WTC11 (cell line): Measurements from ENCODE around the gene KCNQ2. TPM values are rescaled to one million over a fixed set of nuclear protein-coding genes. Genes with fewer than 3 reads are reported as not detected.
A peak's percentile ranks its signal among the peaks of the same experiment; 100 is the strongest.

Experiments
- ATAC-seq: fragments of 200-7000 bp; cut with Tn5 transposase; 2 replicates; pipeline ENCODE4 v1.10.0; 2021; ENCODE audit warnings: mild to moderate bottlenecking, moderate library complexity
- CTCF ChIA-PET: fragments of 300-600 bp; sonication (Branson Sonifier 250); formaldehyde crosslinking; loops from one replicate; lab custom pipeline; 2021; ENCODE audit warnings: antibody characterized with exemption; lab: Charles Lee
- POLR2A ChIA-PET: fragments of 350-600 bp; sonication (Branson Sonifier 250); formaldehyde crosslinking; loops from one replicate; lab custom pipeline; 2021; ENCODE audit warnings: antibody characterized with exemption; lab: Charles Lee
- DNase-seq: peaks from one replicate; pipeline ENCODE4 v3.0.0; 2021; ENCODE audit warnings: low spot score
- H3K27ac Mint-ChIP-seq: 2 replicates; pipeline ENCODE4 v1.8.0; 2021; ENCODE audit warnings: mixed read lengths
- H3K27me3 Mint-ChIP-seq: 2 replicates; pipeline ENCODE4 v1.8.0; 2021; ENCODE audit warnings: low read depth, mild to moderate bottlenecking, moderate library complexity, mixed read lengths
- H3K36me3 Mint-ChIP-seq: 2 replicates; pipeline ENCODE4 v1.8.0; 2021; ENCODE audit warnings: mixed read lengths
- H3K4me1 Mint-ChIP-seq: 2 replicates; pipeline ENCODE4 v1.8.0; 2022; ENCODE audit warnings: mixed read lengths
- H3K4me3 Mint-ChIP-seq: 2 replicates; pipeline ENCODE4 v1.8.0; 2021; ENCODE audit warnings: mild to moderate bottlenecking, moderate library complexity, mixed read lengths
- H3K9me3 Mint-ChIP-seq: 2 replicates; pipeline ENCODE4 v1.8.0; 2021; ENCODE audit warnings: mixed read lengths
- AFF4 ChIP-seq: sonication (generic); formaldehyde crosslinking; IDR thresholded peaks from 2 replicates; pipeline ENCODE4 v1.8.1; 2023; ENCODE audit warnings: mild to moderate bottlenecking, missing genetic modification reagents, borderline replicate concordance
- ATF1 ChIP-seq: sonication (generic); formaldehyde crosslinking; IDR thresholded peaks from 2 replicates; pipeline ENCODE4 v1.8.1; 2023; ENCODE audit warnings: mild to moderate bottlenecking, moderate library complexity, missing genetic modification reagents
- ATF2 ChIP-seq: sonication (generic); formaldehyde crosslinking; IDR thresholded peaks from 2 replicates; pipeline ENCODE4 v1.8.1; 2022; ENCODE audit warnings: low read depth, missing genetic modification reagents, borderline replicate concordance
- CBFB ChIP-seq: sonication (generic); formaldehyde crosslinking; IDR thresholded peaks from 2 replicates; pipeline ENCODE4 v1.8.1; 2022; ENCODE audit warnings: mild to moderate bottlenecking, low read depth, missing genetic modification reagents
- GABPB1 ChIP-seq: sonication (generic); formaldehyde crosslinking; IDR thresholded peaks from 2 replicates; pipeline ENCODE4 v1.8.1; 2023; ENCODE audit warnings: mild to moderate bottlenecking, missing genetic modification reagents
- HMGA2 ChIP-seq: fragments of 250-450 bp; sonication (Bioruptor Pico); IDR thresholded peaks from 2 replicates; pipeline ENCODE4 v1.4.0; 2021; ENCODE audit warnings: mild to moderate bottlenecking, moderate library complexity
- MAX ChIP-seq: sonication (generic); formaldehyde crosslinking; IDR thresholded peaks from 2 replicates; pipeline ENCODE4 v1.8.0; 2022; ENCODE audit warnings: mild to moderate bottlenecking, missing genetic modification reagents
- MLX ChIP-seq: sonication (generic); formaldehyde crosslinking; IDR thresholded peaks from 2 replicates; pipeline ENCODE4 v1.8.1; 2023; ENCODE audit warnings: mild to moderate bottlenecking, missing genetic modification reagents, moderate library complexity
- OVOL2 ChIP-seq: fragments of 250-450 bp; sonication (Bioruptor Pico); IDR thresholded peaks from 2 replicates; pipeline ENCODE4 v1.9.0; 2021; ENCODE audit warnings: mild to moderate bottlenecking, borderline replicate concordance
- RELA ChIP-seq: sonication (generic); formaldehyde crosslinking; IDR thresholded peaks from 2 replicates; pipeline ENCODE4 v1.8.1; 2022; ENCODE audit warnings: missing genetic modification reagents, mild to moderate bottlenecking, borderline replicate concordance
- SMAD4 ChIP-seq: sonication (generic); formaldehyde crosslinking; IDR thresholded peaks from 2 replicates; pipeline ENCODE4 v1.8.0; 2022; ENCODE audit warnings: mild to moderate bottlenecking, missing genetic modification reagents
- SOX15 ChIP-seq: fragments of 250-450 bp; sonication (Bioruptor Pico); IDR thresholded peaks from 2 replicates; pipeline ENCODE4 v1.9.0; 2021; ENCODE audit warnings: mild to moderate bottlenecking
- STAT6 ChIP-seq: sonication (generic); formaldehyde crosslinking; conservative IDR thresholded peaks from 2 replicates; pipeline ENCODE4 v1.8.1; 2023; ENCODE audit warnings: mild to moderate bottlenecking, low read depth, missing genetic modification reagents, moderate library complexity
- TEAD1 ChIP-seq: sonication (generic); formaldehyde crosslinking; IDR thresholded peaks from 2 replicates; pipeline ENCODE4 v1.8.0; 2022; ENCODE audit warnings: mild to moderate bottlenecking, missing genetic modification reagents
- TEAD4 ChIP-seq: sonication (generic); formaldehyde crosslinking; IDR thresholded peaks from 2 replicates; pipeline ENCODE4 v1.8.0; 2022; ENCODE audit warnings: mild to moderate bottlenecking, missing genetic modification reagents
- USF1 ChIP-seq: sonication (generic); formaldehyde crosslinking; IDR thresholded peaks from 2 replicates; pipeline ENCODE4 v1.8.0; 2022; ENCODE audit warnings: mild to moderate bottlenecking, missing genetic modification reagents
- USF2 ChIP-seq: sonication (generic); formaldehyde crosslinking; IDR thresholded peaks from 2 replicates; pipeline ENCODE4 v1.8.1; 2023; ENCODE audit warnings: mild to moderate bottlenecking, missing genetic modification reagents, moderate library complexity
- ZMAT4 ChIP-seq: fragments of 250-450 bp; sonication (Bioruptor Pico); IDR thresholded peaks from 2 replicates; pipeline ENCODE4 v1.9.0; 2021; ENCODE audit warnings: mild to moderate bottlenecking
- ZNF232 ChIP-seq: sonication (generic); formaldehyde crosslinking; IDR thresholded peaks from 2 replicates; pipeline ENCODE4 v1.8.0; 2022; ENCODE audit warnings: mild to moderate bottlenecking, missing genetic modification reagents
- ZNF281 ChIP-seq: sonication (generic); formaldehyde crosslinking; IDR thresholded peaks from 2 replicates; pipeline ENCODE4 v1.8.0; 2023; ENCODE audit warnings: mild to moderate bottlenecking, missing genetic modification reagents
- ZNF396 ChIP-seq: fragments of 250-450 bp; sonication (Bioruptor Pico); IDR thresholded peaks from 2 replicates; pipeline ENCODE4 v1.8.0; 2021; ENCODE audit warnings: mild to moderate bottlenecking, moderate library complexity, borderline replicate concordance
- ZNF423 ChIP-seq: fragments of 250-450 bp; sonication (Bioruptor Pico); IDR thresholded peaks from 2 replicates; pipeline ENCODE4 v2.1.2; 2022; ENCODE audit warnings: mild to moderate bottlenecking, moderate library complexity
- ZNF671 ChIP-seq: fragments of 250-450 bp; sonication (Bioruptor Pico); IDR thresholded peaks from 2 replicates; pipeline ENCODE4 v1.8.0; 2021; ENCODE audit warnings: mild to moderate bottlenecking
- total RNA-seq: library from RNA; stranded (reverse); gene quantifications from 3 replicates; pipeline ENCODE4 v1.2.3, GENCODE V29; 2021

KCNQ2 gene
- total RNA-seq, 1 experiment from 2014 or later = 99.8 TPM

GRCh38 chr20:63377256-63377941, 95.1 kb downstream of the KCNQ2 start:
- peak; percentile 66 for DNase-seq
- Mint-ChIP-seq H3K27ac (no peak overlapping the region), H3K4me1 (peaks cover 13% of the 10 kb centered on the region), H3K9me3 (no peaks in the 10 kb centered on the region), H3K27me3 (no peaks in the 10 kb centered on the region; the same call in 1 of the 2 replicates), H3K4me3 (peak overlapping the region; percentile 17; the same call in 1 of the 2 replicates), H3K36me3 (no peaks in the 10 kb centered on the region)
- peak; percentile 46 for ATAC-seq
- ChIA-PET CTCF (interaction anchor here (0.6 to 3.4 kb wide), 43 partner anchors 8 to 583 kb away, joined by 3 to 98 read pairs (median 5); partner anchors contain the start of genes ARFGAP1, CHRNA4, COL20A1 and PPDPF), POLR2A (interaction anchor here (0.5 to 1.0 kb wide), 4 partner anchors 15 to 1015 kb away, joined by 3 to 4 read pairs (median 3); no protein-coding TSS in a partner anchor)
- TF ChIP-seq USF1 (CRISPR knock-in tag) (peak; percentile 65; the same call in 1 of the 2 replicates), MAX (CRISPR knock-in tag) (peak; percentile 59; the same call in 1 of the 2 replicates), ZNF281 (peak; percentile 88), ATF1 (CRISPR knock-in tag) (no peak), TEAD4 (no peak), OVOL2 (CRISPR knock-in tag) (no peak), TEAD1 (no peak), CBFB (CRISPR knock-in tag) (no peak), RELA (CRISPR knock-in tag) (no peak), SMAD4 (no peak), SOX15 (CRISPR knock-in tag) (no peak), ZNF396 (CRISPR knock-in tag) (no peak), ZMAT4 (CRISPR knock-in tag) (no peak), ZNF232 (0 out of 2 replicates have a peak, but pooled peaks have one; percentile 58), ATF2 (CRISPR knock-in tag) (no peak), USF2 (CRISPR knock-in tag) (peak; percentile 63), HMGA2 (CRISPR knock-in tag) (no peak), ZNF671 (CRISPR knock-in tag) (no peak), AFF4 (no peak), GABPB1 (CRISPR knock-in tag) (no peak), ZNF423 (peak; percentile 57; the same call in 1 of the 2 replicates), STAT6 (no peak), MLX (CRISPR knock-in tag) (no peak)
